ENCODE results near the gene NAA35. TPM values are rescaled to one million over a fixed set of nuclear protein-coding genes. Genes with fewer than 3 reads are reported as not detected.
"Not testable (repeated sequence)": the region's sequence is repeated elsewhere in the genome, so short reads cannot be mapped to it uniquely, and the experiment has no call there.

The NAA35 gene
- total RNA-seq, 1 donor from 2014 or later = 26.4 TPM

DNA sequence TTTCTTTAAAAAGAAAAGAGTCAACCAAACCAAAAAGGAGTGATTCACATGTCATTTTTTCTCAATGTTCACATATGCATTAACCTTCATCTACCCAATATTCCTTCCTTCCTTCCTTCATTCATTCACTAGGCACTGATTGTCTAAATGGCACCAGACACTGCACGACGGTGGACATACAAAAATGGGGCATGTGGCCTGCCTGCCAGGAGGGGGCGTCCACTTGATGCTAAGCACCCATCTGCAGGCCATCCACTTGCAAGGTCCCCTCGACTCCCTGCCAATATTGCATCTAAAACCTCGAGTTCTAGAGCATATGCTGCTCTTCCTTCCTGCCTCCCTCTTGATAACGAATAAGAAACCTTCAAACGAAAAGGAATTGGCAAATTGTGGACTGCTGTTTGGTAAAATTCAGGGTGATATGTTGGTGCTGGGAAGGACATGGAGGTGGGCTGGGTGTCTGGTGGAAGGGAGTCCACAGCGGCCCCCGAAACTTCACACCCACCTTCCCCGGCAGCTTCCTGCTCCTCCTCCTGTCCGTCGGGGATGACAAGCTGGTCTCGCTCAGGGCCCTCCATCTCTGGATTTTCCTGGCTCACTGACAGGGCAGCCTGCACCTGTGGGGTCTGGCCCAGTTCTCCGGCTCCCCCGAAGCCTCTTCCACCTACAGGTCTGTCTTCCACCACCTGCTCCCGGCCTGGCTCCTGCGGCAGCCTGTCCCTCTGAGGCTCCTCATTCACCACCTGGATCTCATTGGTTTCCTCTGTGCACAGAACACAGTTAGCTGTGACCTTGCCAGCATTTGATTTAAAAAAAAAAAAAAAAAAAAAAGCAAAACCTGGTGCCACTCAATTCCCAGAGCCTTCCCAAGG is 94.2 kb downstream of the NAA35 start:
- DNase-seq = no peak

DNA sequence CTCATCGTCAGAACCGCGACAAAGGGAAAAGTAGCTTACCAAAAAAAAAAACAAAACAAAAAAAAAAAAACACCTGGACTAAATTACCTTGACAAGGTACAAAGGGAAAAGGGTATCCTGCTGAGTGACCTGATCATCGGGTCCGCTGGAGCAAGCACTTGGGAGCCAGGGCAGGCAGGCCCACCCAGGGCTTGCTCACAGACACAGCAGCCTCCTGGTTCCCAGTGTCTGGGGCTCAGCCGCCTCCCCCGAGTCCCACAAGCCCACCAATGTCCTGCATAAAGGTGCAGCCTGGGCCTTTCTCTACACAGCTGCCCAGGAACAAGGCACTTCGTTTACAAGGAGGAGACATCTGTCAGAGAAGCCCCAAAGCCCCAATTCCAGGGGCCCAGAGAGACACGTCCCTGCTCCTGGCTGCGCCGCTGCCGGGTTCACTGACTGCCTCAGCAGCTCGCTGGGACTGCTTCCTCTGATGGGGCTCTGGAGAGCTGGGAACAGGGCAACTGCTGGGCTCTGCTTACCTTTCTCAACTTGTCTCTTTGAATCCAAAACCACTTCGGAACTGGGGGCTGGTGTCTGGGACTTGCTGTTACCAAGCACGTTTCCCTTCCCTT is 95.0 kb downstream of the NAA35 start:
- no peak for DNase-seq

DNA sequence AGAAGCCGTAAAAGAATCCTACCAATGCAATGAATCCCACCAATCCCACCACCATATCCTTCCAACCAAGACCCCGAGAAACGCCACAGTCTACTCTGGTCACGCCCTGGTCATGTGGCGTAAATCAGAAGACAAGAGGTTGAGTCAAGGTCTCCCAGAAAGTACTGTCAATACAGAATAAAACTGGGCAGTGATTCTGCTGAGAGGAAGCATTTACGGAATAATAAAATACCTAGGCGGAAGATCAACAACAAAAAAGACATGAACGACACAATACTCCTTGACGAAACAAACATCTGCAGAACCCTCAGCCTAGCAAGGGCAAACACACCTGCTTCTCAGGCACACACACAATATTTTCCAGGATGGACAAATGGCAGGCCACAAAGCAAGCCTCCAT is 95.6 kb downstream of the NAA35 start:
- DNase-seq = no peak

DNA sequence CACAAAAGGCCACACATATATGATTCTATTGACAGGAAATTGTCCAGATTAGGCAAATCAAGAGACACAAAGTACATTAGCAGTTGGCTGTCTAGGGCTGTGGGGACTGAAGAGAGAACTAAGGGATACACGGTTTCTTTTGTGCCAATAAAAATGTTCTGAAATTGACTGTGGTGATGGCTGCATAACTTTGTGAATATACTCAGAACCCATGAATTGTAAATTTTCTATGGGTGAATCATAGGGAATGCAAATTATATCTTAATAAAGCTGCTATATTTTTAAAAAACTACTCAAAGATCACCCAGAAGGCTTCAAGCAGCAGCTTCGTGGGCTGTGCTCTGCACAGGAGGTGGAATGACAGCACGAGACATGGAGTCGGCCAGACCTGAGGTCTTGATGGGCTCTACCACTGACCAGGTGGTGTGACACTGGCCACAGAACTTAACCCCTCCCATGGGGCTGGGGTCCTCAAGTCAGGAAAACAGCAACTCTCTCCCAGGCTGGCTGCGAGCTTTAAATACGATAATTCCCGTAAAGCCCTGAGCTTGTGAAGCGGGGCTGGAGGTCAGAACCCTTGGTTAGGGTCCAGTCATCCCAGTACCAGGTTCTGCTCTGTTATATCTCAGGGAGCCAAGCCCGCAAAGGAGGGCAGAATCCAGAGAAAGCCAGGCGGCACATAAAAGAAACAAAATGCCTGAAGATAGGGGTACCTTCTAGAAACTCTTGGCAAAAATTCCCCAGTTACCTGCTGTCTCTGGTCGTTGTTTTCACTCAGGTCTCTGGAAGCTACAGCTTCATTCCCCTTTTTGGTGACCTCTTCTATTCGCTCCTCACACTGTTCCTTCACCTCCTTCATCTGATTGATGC is 99.3 kb downstream of the NAA35 start:
- DNase-seq = no peak

DNA sequence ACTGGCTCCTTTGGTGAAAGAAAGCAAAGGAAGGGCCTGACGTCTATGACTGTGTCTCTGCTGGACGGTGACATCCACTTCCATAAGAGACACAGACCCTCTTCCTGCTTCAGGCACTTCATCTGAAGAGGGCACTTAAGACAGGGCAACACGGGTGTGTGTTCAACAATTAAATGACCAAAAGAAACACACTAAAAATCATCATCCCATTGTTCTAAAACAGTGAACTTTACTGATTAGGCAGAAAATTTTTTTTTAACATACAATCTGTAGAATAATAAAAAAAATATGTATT is 99.9 kb downstream of the NAA35 start:
- no peak for DNase-seq

- DNase-seq = no peak
Observed at GRCh38 chr9:86041311-86041741, 100.4 kb downstream of the NAA35 start.

DNA sequence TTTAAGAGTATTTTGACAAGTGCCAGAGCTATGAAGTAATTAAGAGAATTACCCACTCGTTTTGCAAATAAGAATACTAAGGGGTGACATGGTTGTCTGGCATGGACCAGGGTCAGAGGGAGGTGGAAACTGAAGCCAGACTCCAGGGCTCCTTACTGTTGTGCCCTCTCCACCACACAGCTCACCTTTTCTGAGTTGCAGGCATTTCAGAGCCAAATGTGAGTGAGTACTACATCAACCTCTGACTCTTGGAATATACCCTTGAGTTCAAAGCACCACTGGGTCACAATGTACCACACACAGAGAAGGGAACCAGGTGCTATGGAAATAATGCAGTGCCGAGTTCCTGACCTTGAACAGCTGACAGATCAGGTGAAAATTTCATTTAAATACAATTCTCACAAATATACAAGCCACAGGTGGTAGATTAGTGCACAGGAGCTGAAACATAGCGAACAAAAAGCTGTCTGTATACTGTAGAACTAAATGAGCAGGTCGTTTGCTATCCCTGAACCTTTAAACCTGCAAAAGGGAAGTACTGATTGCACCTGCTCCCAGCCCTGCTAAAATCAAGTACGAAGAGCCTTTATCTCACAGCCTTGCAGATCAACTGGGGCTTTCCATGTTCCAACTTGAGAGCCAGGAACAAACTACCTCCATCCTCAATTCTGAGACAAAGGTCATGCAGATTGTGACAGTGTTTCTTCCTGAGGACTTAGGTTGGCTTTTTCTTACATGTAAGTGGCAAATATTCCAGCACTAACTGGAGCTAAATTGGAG is 101.4 kb downstream of the NAA35 start:
- no peak for DNase-seq

GRCh38 chr9:86043586-86043985 is 102.6 kb downstream of the NAA35 start:
- DNase-seq = no peak

GRCh38 chr9:86043999-86044398 is 103.1 kb downstream of the NAA35 start:
- no peak for DNase-seq

DNA sequence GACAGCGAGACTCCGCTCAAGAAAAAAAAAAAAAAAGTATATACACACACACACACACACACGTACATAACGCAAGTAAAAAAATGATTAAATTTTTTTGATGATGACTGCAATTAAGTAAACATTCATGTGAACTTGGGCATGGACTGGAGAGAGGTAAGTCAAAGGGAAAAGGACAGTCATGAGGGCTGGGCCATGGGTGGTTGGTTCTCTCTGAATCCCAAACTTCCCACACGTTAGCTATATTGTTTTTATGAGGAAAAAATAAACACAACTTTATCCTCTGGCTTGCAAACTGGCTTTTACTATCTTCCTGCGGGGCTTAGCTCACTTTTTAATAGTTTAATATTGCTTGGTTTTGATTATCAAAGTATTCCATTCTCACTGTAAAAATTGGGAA is 104.7 kb downstream of the NAA35 start:
- no peak for DNase-seq

GRCh38 chr9:86046071-86046636 is 105.2 kb downstream of the NAA35 start:
- no peak for DNase-seq

- no peak for DNase-seq
Observed at GRCh38 chr9:86046930-86047341, 106.0 kb downstream of the NAA35 start.

- no peak for DNase-seq
Observed at GRCh38 chr9:86047361-86047760, 106.4 kb downstream of the NAA35 start.

- not testable (repeated sequence) for DNase-seq
Observed at GRCh38 chr9:86048018-86048742, 107.2 kb downstream of the NAA35 start.

DNA sequence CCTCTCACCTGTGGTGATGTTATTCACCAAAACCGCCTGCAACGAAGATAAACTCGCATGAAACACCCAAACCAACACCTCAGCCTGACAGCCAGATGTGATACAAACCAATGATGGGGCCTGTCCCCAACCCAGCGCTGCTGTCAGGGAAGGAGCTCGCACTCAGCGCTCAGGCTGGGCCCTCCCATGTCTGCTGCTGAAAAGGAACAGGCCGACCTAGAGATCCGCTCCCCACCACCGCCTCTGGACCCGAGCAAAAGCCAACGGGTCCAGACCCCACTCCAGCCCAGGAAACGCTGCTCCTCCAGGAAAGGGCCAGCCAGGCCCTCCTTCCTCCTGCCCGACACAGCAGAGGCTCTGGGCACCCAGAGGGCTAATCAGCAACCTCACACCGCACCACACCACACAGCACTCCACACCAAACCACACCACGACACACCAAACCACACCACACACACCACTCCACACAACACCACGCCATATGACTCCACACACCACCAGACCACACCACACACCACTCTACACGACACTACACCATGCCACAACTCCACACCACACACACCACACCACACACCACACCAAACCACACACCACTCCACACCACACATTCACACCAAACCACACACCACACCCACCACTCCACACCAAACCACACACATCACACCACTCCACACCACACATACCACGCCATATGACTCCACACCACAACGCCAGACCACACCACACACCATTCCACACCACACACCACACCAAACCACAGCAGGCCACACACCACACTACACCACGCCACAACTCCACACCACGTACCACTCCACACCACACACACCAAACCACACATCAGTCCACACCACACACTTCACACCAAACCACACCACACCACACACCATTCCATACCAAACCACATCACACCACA is 111.9 kb downstream of the NAA35 start:
- no peak for DNase-seq

DNA sequence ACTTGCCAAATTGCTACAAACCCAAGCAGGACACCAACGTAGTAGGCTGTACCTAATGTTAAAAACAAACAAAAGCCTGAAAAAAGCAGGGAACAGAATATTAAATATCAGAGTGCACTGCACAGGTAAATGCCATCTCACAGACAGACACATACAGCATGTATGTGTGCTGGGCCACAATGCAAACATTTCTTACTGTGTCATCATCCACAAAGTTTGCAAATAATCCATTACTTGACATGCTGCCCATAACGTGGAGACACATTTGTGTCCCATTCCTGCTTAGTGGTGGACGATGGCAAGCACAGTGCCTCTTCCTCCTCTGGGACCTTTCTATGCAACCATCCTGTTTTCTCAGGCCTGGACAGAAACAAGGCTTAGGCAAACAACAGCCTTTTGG is 113.7 kb downstream of the NAA35 start:
- no peak for DNase-seq

DNA sequence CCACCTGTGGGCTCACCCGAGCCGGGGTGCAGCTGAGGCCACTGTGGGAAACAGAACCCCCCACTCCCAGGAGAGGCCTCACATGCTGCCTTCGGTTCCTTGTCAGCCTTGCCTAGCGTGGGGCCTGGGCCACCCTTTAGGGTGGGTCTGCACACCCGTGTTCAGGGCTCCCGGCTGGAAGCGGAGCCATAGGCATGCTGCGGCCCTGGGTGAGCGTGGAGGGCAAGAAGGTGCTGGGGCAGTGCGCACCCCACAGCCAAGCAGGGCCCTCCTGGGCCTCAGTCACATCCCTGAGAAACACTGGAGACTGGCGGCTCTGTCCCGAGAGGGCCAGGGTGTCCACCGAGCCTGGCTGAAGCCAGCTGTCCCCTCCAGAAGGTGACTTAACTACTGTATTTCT is 116.5 kb downstream of the NAA35 start:
- no peak for DNase-seq

DNA sequence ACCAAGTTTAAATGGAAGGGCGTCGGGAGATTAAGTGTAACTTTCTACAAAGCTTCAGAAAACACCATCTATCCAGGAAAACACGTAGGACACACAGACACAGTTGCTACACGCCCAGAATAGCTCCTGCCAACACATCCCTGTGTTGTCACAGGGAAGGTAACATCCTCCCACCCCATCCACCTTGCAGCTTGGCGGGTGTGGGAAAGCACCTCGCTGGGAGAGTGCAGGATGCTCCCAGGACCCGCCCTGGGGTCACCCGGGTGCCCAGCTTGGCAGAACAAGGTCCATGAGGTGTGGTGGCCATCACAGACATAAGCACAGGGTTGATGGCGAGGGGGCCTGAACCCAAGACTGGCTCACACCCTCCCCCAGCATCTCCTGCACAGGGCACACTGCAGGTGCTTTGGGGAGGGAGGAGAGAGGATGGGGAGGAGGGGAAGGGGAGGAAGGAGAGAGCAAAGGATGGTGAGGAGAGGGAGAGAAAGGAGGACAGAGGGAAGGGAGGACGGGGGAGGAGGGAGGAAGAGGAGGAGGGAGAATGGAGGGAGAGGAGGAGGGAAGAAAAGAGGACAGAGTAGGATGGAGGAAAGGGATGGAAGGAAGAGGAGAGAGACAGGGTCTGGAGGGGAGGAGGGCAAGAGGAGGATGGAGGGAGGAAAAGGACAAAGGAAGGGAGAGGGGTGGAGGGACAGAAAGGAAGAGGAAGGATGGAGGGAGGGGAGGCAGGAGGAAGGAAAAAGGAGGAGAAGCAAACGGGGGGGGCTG is 121.2 kb downstream of the NAA35 start:
- no peak for DNase-seq

All from skin of body (tissue), 2 donors.